Epithelial cell of proximal tubule (primary cell): ENCODE results near the gene NABP1. TPM values are rescaled to one million over a fixed set of nuclear protein-coding genes. Genes with fewer than 3 reads are reported as not detected.

ENCODE experiments used
- DNase-seq: peaks from one replicate; pipeline ENCODE4 v3.0.0-alpha.2; 2011; ENCODE audit warnings: low read depth
- H3K4me3 ChIP-seq: 2 replicates; pipeline ENCODE4 v1.5.1; 2011; ENCODE audit warnings: low read depth, mild to moderate bottlenecking, low read length
- total RNA-seq: library from RNA; depleted of rRNA; stranded (reverse); fragments of >200 nt; gene quantifications from 2 replicates; pipeline ENCODE4 v1.2.3, GENCODE V29; 2015
- TF ChIP-seq, protein P1 (sequence below): conservative IDR thresholded peaks from 2 replicates; pipeline ENCODE4 v1.5.1; 2012; ENCODE audit warnings: low read depth, mild to moderate bottlenecking, low read length

NABP1 gene
- total RNA-seq, 1 donor from 2014 or later, result 32.1 TPM

DNA sequence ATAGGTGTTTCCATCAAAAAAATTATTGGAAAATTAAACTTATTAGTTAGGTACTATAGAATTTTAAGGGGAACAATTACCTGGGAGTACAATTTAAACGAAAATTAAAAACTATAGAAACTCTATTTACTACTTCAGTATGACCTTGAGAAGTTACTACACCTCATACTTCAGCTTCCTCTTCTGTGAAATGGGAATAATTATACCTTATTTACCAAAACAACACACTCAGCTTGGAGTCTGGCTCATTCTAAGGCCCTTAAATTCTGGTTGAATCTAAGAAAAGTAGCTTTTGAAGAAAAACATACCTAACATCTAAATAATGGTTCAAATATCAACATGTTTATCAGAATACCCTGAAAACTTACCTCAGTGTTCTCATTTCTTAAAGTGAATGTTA lies 2.7 kb downstream of the NABP1 start:
- no peak for DNase-seq
- TF ChIP-seq, protein P1, sequence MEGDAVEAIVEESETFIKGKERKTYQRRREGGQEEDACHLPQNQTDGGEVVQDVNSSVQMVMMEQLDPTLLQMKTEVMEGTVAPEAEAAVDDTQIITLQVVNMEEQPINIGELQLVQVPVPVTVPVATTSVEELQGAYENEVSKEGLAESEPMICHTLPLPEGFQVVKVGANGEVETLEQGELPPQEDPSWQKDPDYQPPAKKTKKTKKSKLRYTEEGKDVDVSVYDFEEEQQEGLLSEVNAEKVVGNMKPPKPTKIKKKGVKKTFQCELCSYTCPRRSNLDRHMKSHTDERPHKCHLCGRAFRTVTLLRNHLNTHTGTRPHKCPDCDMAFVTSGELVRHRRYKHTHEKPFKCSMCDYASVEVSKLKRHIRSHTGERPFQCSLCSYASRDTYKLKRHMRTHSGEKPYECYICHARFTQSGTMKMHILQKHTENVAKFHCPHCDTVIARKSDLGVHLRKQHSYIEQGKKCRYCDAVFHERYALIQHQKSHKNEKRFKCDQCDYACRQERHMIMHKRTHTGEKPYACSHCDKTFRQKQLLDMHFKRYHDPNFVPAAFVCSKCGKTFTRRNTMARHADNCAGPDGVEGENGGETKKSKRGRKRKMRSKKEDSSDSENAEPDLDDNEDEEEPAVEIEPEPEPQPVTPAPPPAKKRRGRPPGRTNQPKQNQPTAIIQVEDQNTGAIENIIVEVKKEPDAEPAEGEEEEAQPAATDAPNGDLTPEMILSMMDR, result no peak
- peak overlapping the region; percentile 86 for H3K4me3 ChIP-seq

DNA sequence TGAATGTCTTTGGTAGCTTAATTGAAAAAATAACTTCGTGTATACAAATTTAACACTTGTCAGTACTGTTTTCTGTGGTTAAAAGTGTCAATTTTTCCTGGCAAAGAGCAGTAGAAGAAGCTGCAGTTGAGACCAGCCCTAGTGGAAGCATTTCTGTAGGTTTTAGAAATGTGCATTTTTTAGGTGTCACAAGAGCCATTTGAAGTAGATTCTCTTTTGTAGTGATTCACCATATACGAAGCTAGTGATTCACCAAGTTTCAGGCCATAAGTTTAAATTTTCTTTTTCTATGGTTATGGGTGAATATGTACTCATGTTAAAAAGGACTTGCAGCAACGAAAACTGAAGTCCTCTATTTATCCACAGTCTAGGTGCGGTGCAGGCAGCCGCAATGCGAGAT lies 4.2 kb downstream of the NABP1 start:
- peak overlapping the region; percentile 4 for H3K4me3 ChIP-seq
- TF ChIP-seq, protein P1, result no peak
- DNase-seq, result no peak

DNA sequence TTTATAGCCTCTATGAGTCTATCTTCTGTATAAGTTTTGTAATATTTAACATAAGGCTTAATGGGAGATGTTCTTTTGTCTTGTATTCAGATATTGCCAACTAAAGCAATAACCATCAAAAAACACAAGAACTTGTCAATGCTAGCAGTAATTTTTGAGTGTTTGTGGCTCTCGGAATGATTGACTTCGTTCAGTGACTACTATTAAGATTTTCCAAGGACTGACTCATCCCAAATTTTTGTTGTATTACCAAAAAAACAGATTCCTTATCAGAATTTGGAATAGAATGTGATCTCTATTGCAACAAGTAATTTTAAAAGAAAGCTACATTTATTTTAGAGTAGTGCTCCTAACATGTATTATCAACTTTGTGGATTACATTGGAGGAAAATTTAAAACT lies 8.1 kb downstream of the NABP1 start:
- TF ChIP-seq, protein P1, result no peak
- no peak for DNase-seq
- no peak overlapping the region for H3K4me3 ChIP-seq

DNA sequence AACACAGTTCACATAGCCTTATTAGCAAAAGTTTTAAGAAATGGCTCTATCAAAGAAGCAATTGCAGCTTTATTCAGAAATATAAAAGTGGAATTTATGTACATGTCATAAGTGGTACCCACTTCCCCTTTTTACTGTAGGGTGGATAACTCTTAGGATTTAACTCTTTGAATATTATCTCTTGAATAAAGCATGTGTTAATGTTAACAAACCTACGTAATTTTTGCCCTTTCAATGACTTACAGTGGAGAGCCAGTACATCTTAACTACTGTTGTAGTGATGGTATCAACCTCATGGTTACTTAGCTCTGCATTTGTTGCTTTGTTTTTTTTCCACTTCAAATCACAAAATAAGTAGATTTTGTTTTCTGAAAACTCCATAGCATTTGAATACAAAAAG lies 8.8 kb downstream of the NABP1 start:
- H3K4me3 ChIP-seq, result no peak overlapping the region
- TF ChIP-seq, protein P1, result no peak
- DNase-seq, result no peak

DNA sequence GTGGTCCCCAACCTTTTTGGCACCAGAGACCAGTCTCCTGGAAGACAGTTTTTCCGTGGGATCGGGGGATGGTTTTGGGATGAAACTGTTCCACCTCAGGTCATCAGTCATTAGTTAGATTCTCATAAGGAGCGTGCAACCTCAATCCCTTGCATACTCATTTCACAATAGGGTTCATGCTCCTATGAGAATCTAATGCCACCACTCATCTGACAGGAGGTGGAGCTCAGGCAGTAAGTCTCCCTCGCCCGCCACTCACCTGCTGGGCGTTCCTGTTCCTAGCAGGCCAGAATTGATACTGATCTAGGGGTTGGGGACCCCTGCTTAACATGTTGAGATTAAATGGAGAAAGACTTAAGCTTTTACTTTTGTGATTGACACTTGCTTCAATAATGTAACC lies 9.9 kb downstream of the NABP1 start:
- H3K4me3 ChIP-seq, result no peak overlapping the region
- DNase-seq, result no peak
- TF ChIP-seq, protein P1, result no peak

DNA sequence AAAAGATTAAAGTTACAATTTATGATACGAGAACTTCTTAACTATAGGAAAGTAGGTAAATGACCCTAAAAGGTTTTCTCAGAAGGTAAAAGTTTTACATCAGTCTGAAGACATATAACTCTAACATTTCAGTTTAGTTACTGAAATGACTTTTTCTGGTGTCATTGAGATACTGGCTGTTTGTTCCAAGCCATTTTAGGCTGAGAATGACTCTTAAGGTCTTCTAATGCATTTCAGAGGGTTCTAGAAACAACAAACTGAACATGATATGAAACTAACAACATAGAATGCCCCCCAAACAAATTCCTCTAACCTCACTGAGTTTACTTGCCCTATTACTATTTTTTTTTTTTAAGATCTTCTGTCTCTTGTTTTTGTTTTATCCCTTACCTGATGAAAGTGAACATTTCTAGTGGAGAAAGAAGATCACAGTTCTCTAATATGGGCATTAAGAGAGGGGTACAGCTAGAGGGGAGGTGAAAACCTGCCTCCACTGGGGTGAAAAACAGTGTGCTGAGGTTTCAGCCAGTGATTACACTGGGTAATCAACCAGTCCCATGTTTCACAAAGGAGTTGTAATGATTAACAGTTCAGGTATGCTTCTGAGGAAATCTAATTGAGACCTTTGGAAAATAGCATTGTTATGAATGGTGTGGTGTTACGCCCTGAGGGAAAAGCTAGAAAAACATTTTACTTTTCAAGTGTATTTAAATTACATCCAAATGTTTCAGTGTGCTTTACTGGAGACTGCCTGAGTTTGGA lies 11.2 kb downstream of the NABP1 start:
- peak; percentile 86 for DNase-seq
- TF ChIP-seq, protein P1, result no peak
- H3K4me3 ChIP-seq, result no peak overlapping the region

DNA sequence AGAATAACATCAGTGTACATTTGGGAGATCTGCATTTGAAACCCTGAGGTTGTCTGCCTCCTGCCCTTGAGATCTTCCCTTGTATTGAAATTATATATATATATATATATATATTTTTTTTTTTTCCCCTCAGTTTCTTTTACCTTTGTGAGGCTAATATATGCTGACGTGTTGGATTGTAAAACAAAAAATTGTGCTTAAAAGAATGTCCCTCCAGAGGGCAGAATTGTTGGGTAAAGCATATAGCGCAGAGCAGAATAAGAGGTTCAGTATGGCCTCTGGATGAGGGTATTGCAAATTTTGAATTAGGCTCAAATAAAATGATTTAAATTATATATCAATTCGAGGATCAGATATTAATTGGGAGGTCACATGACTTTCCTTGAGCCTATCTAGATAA lies 12.4 kb downstream of the NABP1 start:
- TF ChIP-seq, protein P1, result no peak
- H3K4me3 ChIP-seq, result no peak overlapping the region
- no peak for DNase-seq
